Measurements from ENCODE around the gene TMED4. TPM values are rescaled to one million over a fixed set of nuclear protein-coding genes. Genes with fewer than 3 reads are reported as not detected.

Gene TMED4
- total and polyA plus RNA-seq, 4 donors = 26.9 to 97.1 (median 46.9) TPM

DNA sequence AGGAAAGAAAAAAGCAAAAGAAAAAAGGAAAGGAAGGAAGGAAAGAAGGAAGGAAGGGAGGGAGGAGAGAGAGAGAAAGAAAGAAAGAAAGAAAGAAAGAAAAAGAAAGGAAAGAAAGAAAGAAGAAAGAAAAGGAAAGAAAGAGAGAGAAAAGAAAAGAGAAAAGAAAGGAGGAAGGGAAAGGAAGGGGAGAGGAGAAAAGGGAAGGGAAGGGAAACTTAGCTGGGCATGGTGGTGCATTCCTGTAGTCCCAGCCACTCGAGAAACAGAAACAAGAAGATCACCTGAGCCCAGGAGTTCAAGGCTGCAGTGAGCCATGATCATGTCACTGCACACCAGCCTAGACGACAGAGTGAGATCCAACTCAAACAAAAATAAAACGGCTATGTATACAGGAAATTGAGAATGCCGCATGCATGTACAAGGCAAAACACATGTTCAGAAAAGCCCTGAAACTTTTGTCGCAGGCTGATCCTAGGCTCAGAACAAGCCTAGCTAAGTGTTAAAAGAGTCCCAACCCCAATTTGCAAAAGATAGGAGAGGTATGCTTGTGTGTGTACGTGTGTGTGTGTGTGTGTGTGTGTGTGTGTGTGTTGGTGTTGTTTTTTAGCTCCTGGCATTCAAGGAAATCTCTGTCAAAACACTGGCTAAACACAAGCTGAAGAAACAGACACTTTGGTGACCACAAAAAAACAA is 34.3 kb downstream of the TMED4 start:
- WGBS = 11% methylated on average over 6 of the region's 6 CpGs
- peaks cover 0 to 15% (median 4%) of the 10 kb centered on the region in 4 donors for H3K4me1 ChIP-seq (ENCODE audit: control insufficient read depth in 4 of 4, insufficient read depth in 4 of 4, low read length in 3 of 4)
- no peaks in the 10 kb centered on the region for H3K27me3 ChIP-seq (ENCODE audit: control insufficient read depth in 4 of 4, insufficient read depth in 4 of 4, low read length in 3 of 4)
- TF ChIP-seq FOXA2 (IDR thresholded peaks at IDR 0.05) (peak; percentile 68), GABPA (IDR thresholded peaks at IDR 0.05 in 1 of 2, conservative IDR thresholded peaks at IDR 0.05 in 1 of 2) (peak in 1 of 2 donors; percentile 52), RXRA (IDR thresholded peaks at IDR 0.05) (peak; percentile 71 to 73), TAF1 (conservative IDR thresholded peaks at IDR 0.05) (no peak), NR2F2 (IDR thresholded peaks at IDR 0.05) (no peak), SP1 (IDR thresholded peaks at IDR 0.05) (peak; percentile 78), YY1 (IDR thresholded peaks at IDR 0.05) (peak; percentile 58), JUND (IDR thresholded peaks at IDR 0.05) (no peak), EGR1 (IDR thresholded peaks at IDR 0.05; ENCODE audit: low read depth in 2 of 2) (no peak), HNF4G (IDR thresholded peaks at IDR 0.05) (no peak), FOXA1 (IDR thresholded peaks at IDR 0.05) (no peak), RAD21 (IDR thresholded peaks at IDR 0.05) (peak in 1 of 2 donors; percentile 14), HNF4A (conservative IDR thresholded peaks at IDR 0.05) (peak; percentile 37 to 60)
- TF ChIP-seq, protein P1, sequence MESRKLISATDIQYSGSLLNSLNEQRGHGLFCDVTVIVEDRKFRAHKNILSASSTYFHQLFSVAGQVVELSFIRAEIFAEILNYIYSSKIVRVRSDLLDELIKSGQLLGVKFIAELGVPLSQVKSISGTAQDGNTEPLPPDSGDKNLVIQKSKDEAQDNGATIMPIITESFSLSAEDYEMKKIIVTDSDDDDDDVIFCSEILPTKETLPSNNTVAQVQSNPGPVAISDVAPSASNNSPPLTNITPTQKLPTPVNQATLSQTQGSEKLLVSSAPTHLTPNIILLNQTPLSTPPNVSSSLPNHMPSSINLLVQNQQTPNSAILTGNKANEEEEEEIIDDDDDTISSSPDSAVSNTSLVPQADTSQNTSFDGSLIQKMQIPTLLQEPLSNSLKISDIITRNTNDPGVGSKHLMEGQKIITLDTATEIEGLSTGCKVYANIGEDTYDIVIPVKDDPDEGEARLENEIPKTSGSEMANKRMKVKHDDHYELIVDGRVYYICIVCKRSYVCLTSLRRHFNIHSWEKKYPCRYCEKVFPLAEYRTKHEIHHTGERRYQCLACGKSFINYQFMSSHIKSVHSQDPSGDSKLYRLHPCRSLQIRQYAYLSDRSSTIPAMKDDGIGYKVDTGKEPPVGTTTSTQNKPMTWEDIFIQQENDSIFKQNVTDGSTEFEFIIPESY (IDR thresholded peaks at IDR 0.05) = peak; percentile 18
- TF ChIP-seq, protein P2, sequence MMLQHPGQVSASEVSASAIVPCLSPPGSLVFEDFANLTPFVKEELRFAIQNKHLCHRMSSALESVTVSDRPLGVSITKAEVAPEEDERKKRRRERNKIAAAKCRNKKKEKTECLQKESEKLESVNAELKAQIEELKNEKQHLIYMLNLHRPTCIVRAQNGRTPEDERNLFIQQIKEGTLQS (IDR thresholded peaks at IDR 0.05) = no peak
- TF ChIP-seq, protein P3, sequence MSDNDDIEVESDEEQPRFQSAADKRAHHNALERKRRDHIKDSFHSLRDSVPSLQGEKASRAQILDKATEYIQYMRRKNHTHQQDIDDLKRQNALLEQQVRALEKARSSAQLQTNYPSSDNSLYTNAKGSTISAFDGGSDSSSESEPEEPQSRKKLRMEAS (IDR thresholded peaks at IDR 0.05) = peak; percentile 95
- TF ChIP-seq, protein P4, sequence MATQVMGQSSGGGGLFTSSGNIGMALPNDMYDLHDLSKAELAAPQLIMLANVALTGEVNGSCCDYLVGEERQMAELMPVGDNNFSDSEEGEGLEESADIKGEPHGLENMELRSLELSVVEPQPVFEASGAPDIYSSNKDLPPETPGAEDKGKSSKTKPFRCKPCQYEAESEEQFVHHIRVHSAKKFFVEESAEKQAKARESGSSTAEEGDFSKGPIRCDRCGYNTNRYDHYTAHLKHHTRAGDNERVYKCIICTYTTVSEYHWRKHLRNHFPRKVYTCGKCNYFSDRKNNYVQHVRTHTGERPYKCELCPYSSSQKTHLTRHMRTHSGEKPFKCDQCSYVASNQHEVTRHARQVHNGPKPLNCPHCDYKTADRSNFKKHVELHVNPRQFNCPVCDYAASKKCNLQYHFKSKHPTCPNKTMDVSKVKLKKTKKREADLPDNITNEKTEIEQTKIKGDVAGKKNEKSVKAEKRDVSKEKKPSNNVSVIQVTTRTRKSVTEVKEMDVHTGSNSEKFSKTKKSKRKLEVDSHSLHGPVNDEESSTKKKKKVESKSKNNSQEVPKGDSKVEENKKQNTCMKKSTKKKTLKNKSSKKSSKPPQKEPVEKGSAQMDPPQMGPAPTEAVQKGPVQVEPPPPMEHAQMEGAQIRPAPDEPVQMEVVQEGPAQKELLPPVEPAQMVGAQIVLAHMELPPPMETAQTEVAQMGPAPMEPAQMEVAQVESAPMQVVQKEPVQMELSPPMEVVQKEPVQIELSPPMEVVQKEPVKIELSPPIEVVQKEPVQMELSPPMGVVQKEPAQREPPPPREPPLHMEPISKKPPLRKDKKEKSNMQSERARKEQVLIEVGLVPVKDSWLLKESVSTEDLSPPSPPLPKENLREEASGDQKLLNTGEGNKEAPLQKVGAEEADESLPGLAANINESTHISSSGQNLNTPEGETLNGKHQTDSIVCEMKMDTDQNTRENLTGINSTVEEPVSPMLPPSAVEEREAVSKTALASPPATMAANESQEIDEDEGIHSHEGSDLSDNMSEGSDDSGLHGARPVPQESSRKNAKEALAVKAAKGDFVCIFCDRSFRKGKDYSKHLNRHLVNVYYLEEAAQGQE (IDR thresholded peaks at IDR 0.05) = no peak
- TF ChIP-seq, protein P5, sequence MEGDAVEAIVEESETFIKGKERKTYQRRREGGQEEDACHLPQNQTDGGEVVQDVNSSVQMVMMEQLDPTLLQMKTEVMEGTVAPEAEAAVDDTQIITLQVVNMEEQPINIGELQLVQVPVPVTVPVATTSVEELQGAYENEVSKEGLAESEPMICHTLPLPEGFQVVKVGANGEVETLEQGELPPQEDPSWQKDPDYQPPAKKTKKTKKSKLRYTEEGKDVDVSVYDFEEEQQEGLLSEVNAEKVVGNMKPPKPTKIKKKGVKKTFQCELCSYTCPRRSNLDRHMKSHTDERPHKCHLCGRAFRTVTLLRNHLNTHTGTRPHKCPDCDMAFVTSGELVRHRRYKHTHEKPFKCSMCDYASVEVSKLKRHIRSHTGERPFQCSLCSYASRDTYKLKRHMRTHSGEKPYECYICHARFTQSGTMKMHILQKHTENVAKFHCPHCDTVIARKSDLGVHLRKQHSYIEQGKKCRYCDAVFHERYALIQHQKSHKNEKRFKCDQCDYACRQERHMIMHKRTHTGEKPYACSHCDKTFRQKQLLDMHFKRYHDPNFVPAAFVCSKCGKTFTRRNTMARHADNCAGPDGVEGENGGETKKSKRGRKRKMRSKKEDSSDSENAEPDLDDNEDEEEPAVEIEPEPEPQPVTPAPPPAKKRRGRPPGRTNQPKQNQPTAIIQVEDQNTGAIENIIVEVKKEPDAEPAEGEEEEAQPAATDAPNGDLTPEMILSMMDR (IDR thresholded peaks at IDR 0.05; ENCODE audit: low read depth, low read length, missing input control) = no peak
- H3K4me3 ChIP-seq (ENCODE audit: low read depth in 1 of 3, low read length in 3 of 3) = no peak overlapping the region
- H3K27ac ChIP-seq (ENCODE audit: low read depth in 1 of 2, low read length in 2 of 2) = peak overlapping the region; percentile 52 to 82
- H3K36me3 ChIP-seq (ENCODE audit: control insufficient read depth in 4 of 4, insufficient read depth in 3 of 4, low read depth in 1 of 4, low read length in 3 of 4) = no peaks in the 10 kb centered on the region
- H3K9me3 ChIP-seq (ENCODE audit: control insufficient read depth in 4 of 4, low read length in 3 of 4) = no peaks in the 10 kb centered on the region
- DNase-seq (ENCODE audit: low spot score) = no peak
- peak overlapping the region in 1 of 2 donors; percentile 21 for H3K9ac ChIP-seq (ENCODE audit: low read depth in 1 of 2, low read length in 2 of 2)
